ENCODE data around the gene CTDSP1.

CTDSP1 gene

DNA sequence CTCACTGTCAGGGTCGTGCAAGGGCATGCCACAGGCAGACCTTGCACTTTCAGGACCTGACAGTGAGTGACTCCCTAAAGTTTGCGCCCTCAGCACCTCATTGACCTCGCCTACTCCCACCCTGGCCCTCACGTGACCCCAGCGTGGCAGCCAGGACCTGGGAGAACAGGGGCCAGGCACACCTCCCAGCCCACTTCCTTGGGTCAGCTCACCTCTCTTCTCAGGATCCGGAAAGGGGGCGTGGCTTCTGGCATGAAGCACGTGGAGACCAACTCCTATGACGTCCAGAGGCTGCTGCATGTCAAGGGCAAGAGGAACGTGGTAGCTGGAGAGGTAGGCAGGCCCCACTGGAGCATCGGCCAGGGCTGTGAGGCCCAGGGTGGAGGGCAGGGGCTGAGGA is 28.1 kb downstream of the CTDSP1 start:
- DNase-seq: no peak

DNA sequence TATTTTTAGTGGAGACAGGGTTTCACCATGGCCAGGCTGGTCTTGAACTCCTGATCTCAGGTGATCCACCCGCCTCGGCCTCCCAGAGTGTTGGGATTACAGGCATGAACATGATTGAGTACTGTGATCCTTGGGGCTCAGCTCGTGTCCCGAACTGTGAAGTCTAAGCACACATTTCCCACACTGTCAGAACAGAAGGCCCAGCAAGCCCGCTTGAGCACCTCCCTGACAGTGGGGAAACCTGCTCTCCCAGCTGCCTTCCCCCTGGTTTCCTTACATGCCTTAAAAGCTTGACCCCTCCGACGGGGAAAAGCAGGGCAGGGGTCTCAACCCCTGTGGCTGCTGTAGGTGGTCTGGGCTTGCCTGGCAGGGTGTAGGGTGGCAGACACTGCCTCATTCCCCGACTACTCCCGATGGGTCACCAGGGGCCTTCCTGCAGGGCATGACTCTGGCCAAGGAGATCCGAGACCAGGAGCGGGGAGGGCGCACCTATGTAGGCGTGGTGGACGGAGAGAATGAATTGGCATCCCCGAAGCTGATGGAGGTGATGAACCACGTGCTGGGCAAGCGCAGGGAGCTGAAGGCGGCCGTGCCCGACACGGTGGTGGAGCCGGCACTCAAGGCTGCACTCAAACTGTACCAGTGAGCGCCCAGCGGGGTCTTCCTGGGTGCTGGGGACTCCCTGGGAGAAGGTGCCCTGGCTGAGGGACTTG is 29.3 kb downstream of the CTDSP1 start:
- DNase-seq: no peak

DNA sequence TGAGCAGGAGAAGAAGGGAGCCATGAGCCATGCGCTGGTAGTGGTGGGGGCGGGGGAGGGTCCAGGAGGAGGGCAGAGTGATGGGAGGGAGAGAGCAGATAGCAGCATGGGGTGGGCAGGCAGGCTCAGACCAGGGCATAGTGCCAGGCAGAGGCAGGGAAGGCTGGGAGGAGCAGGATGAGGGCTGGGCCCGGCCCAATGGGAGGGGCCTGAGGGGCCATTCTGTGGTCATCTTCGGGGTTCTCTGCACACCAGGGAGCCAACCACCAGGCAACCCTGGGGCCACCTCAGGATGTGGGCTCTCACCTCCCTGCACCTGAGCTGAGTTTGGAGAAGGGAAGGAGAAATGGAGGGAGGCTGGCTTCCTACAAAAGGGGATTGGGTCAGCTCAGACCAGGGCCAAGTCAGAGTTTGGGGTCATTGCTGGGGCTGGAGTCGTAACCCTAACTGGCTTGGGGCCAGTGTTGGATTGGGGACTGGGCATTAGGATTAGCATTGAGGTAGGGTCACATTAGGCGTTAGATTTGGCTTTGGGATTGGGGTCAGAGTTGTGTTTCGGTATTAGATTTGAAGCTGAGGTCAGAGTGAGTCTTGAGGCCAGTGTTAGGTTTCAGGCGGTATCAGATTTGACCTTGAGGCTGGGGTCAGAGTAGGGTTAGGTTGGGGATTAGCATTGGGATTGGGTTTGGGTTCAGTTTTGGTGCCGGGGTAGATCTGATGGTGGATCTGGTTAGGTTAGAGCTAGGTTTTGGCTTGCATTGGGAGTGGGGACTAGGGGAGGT is 30.4 kb downstream of the CTDSP1 start:
- no peak for DNase-seq

DNA sequence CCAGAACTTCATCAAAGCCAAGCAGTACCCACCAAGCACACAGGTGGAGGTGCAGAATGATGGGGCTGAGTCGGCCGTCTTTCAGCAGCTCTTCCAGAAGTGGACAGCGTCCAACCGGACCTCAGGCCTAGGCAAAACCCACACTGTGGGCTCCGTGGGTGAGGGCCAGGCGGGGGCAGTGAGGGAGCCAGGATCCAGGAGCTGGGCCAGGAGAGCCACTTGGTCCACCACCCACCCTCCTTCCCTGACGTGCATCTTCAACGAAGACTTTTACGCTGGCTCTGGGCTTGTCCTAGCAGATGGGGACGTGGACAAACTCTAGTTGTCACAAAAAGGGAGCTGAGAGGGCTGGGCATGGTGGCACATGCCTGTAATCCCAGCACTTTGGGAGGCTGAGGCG is 31.1 kb downstream of the CTDSP1 start:
- no peak for DNase-seq

DNA sequence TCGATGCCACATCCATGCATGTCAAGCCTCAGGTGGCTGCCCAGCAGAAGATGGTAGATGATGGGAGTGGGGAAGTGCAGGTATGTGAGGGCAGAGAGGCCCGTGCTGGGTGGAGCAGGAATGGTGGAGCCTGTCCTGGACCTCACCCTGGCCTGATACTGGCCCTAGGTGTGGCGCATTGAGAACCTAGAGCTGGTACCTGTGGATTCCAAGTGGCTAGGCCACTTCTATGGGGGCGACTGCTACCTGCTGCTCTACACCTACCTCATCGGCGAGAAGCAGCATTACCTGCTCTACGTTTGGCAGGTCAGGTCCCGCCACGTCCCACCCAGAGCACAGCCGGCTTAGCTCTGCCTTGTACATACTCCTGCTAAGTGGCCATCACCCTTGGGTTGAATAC is 32.2 kb downstream of the CTDSP1 start:
- DNase-seq: no peak

DNA sequence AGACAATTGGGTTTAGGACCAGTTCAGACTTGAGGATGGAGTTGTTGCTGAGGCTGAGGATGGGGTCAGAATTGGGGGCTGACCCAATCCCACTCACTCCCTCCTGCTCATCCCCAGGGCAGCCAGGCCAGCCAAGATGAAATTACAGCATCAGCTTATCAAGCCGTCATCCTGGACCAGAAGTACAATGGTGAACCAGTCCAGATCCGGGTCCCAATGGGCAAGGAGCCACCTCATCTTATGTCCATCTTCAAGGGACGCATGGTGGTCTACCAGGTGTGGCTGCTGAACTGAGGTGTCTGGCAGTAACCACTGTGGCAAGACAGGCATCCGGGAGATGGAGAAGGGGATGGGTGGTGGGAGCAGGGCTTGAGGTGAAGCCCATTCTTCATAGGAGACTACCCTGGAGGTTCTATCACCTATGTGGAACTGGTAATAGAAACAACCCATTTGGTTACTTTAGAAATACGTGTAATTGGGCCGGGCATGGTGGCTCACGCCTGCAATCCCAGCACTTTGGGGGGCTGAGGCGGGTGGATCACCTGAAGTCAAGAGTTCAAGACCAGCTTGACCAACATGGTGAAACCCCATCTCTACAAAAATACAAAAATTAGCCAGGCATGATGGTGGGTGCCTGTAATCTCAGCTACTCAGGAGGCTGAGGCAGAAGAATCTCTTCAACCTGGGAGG is 33.2 kb downstream of the CTDSP1 start:
- no peak for DNase-seq

DNA sequence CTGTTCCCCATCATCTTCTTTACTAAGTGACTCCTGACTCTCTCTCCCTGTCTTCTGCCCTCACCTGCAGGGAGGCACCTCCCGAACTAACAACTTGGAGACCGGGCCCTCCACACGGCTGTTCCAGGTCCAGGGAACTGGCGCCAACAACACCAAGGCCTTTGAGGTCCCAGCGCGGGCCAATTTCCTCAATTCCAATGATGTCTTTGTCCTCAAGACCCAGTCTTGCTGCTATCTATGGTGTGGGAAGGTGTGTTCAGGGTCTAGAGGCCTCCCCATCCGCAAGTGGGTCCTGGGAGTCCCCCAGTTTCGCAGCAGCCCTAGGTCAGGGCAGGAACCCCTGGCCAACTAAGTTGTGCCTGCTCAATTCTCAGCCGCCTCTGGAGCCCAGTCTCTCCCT is 34.8 kb downstream of the CTDSP1 start:
- no peak for DNase-seq

DNA sequence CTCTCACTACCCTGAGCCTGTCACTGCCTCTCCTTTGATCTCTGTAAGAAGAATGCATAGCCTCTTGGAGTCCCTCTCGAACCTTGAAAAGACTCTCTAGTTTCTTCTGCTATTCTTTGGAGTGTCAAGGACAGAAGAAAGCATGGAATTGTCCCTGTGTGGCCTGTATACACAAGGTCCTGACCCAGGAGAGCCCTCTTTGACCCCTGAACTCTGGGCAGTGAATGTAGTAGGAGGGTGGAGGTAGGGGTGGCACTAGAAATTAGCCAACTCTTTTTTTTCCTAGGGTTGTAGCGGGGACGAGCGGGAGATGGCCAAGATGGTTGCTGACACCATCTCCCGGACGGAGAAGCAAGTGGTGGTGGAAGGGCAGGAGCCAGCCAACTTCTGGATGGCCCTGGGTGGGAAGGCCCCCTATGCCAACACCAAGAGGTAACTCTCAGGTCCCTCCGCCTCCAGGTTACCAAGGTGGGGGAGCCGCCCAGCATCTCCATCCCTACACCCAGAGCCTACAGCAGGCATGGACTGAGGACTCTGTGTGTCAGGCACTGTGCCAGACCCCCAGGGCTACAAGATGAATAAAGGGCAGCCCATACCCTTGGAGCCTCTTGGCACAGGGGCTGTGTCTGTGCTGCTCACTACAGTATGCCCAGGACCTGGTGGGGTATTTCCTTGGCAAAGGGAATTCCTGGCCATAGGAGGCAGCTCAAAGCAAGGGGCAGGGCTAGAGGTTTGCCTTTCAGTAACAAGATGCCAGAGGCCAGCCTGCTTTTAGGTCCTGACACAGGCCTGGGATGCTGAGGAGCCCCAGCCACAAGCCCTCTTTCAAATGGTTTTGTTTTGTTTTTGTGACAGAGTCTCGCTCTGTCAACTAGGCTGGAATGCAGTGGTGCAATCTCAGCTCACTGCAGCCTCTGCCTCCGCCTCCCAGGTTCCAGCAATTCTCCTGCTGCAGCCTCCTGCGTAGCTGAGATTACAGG is 35.6 kb downstream of the CTDSP1 start:
- DNase-seq: no peak

DNA sequence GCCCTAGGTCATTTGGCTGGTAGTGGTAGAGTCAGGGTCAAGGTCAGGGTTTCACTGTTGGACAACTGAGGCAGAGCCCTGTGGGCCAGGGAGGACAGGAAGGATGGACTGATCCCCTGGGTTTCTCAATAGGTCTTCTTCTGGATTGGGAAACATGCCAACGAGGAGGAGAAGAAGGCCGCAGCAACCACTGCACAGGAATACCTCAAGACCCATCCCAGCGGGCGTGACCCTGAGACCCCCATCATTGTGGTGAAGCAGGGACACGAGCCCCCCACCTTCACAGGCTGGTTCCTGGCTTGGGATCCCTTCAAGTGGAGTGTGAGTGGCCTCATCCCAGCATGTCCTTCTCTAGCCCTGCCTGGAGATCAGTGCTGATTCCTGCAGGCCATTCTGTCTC is 37.3 kb downstream of the CTDSP1 start:
- no peak for DNase-seq

DNA sequence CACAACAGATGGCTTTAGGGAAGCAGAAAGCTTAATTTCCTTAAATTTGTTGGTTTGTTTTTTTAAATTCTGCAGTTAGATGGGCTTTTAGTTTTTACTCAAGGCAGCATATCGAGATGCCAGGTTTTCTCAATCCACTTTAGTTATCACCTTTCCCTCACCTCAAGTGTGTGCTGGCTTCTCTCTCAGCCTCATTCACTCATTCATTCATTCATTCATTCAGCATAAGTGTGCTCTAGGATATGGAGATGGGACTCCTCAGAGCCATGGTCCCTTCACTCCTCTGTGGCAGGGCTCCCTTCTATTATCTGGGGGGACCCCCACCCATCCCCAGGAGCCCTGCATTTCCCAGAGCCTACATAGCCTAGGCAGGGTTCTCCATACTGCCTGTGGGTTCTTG is 38.3 kb downstream of the CTDSP1 start:
- no peak for DNase-seq

DNA sequence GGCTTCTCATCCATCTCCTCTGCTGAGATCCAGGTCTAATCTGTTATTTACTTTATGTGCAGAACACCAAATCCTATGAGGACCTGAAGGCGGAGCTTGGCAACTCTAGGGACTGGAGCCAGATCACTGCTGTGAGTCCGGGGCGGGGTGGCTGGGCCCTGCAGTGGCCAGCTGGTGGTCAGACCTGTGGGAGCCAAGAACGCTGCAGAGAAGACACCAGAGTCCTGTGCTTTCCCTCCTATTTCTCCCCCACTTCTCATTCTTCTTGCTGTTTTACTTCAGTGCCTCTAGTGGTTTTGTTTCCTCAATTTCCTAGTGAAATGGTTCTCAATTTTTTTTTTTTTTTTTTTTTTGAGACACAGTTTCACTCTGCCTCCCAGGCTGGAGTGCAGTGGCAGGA is 38.9 kb downstream of the CTDSP1 start:
- DNase-seq: no peak

DNA sequence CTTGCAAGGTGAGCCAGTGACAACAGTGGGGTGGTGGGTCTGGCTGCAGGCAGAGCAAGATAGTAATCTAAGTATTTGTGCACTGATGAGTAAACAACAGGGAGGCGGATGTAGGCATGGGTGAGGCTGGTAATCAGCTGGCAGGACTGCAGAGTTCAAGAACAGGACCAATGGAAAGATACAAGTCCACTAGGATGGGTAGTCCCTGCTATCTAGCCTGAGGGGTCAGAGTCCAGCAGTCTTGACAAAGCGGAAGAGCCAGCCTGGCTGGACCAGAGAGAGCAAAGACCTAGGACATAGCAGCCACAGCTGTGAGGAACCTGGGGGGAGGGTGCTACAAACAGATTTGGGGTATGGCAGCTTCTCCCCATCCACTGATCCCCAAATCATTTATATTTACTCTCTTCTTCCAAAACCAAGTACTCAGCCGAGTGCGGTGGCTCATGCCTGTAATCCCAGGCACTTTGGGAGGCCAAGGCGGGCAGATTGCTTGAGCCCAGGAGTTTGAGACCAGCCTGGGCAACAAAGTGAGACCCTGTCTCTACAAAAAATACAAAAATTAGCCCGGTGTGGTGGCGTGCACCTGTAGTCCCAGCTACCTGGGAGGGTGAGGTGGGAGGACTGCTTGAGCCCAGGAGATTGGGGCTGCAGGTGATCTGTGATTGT is 45.2 kb downstream of the CTDSP1 start:
- no peak for DNase-seq

DNA sequence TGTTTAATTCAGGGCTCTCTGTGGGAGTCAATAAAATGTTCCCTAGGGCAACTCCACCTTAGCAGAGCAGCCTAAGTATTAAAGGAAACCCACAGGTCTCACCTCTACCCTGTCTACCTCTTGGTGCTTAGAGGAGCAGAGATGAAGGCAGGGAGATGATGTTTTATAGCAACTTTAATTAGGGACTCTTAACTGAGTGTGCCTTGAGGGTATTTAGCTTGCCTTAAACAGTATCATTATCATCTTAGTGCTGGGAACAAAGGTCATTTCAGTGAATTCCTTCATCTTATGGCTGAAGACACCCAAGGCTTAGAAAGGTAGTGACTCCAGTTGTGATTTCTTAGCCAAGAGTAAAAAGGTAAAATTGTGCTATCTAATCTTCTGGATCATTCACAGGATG is 45.9 kb downstream of the CTDSP1 start:
- DNase-seq: no peak

DNA sequence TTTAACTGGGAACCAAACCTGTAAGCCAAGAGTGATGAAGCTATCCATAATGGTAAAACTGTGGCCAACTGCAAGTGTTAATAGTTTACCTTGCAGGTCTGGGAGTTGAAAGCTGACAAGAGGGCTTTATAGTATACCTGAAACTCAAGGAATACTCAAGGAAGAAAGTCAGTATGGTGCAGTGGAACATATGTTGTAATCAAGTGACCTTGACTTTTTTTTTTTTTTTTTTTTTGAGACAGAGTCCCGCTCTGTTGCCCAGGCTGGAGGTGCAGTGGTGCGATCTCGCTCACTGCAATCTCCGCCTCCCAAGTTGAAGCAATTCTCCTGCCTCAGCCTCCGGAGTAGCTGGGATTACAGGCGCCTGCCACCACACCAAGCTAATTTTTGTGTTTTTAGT is 46.9 kb downstream of the CTDSP1 start:
- no peak for DNase-seq

DNA sequence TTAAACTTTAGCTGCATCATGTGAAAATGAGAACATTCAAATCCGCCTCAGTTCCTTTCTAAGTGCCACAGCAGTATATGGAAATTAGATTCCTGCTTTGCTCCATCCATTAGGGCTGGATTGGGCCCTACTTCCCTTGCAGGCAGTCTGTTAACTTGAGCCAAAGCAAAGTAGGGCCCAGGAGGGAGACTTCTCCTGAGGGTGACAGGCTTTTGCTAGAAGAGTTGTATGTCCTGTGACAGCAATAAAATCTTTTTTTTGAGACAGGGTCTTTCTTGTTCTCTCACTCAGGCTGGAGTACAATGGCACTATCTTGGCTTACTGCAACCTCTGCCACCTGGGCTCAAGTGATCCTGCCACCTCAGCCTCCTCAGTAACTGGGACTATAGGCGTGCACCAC is 47.4 kb downstream of the CTDSP1 start:
- DNase-seq: no peak

DNA sequence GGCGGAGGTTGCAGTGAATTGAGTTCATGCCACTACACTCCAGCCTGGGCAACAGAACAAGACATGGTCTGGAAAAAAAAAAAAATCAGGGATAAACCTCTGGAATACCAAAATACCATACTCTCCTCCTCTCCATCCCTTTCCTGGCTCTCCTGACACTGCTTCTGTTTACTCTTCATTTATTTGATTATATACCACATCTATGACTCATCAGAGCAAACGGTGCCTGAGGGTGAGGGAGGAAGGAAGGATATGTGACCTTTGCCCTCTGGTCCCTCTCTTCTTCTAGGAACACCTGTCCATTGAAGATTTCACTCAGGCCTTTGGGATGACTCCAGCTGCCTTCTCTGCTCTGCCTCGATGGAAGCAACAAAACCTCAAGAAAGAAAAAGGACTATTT is 49.3 kb downstream of the CTDSP1 start:
- no peak for DNase-seq

DNA sequence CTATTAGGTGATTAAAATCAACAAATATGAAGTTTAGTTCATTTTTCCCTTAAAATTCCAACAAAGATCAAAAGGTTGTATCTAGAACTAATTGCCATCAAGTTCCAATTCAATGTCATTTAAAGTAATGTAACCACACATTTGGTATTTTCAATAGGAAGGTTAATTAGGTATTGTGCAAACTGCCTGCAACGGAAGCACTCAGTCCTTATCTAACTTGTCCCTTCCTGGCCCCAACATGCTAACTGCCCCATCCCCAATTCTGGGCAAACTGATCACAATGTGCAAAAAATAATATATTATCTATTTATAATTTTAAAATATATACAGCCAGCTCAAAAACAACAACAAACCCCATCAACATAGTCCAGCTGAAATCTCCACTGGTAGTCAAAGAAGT is 52.4 kb downstream of the CTDSP1 start:
- DNase-seq: no peak

Measured in NCI-H1694 treated with DMSO at 0.1 percent for 48 hours (cell line).